SK-N-SH treated with all-trans-retinoic acid at 6 μM for 48 hours (cell line): ENCODE measurements around the gene CSN3.

Experiments used
- CSRNP3 ChIP-seq: fragments of 250-450 bp; sonication (Bioruptor Pico); IDR thresholded peaks from 2 replicates; pipeline ENCODE4 v1.5.1; 2021; ENCODE audit warnings: mild to moderate bottlenecking, moderate library complexity
- GLIS3 ChIP-seq: fragments of 250-450 bp; sonication (Bioruptor Pico); IDR thresholded peaks from 2 replicates; pipeline ENCODE4 v1.5.0; 2020; ENCODE audit warnings: mild to moderate bottlenecking, moderate library complexity
- RARB ChIP-seq: fragments of 250-450 bp; sonication (Bioruptor Pico); IDR thresholded peaks from 2 replicates; pipeline ENCODE4 v1.8.0; 2021; ENCODE audit warnings: mild to moderate bottlenecking, moderate library complexity
- TOX ChIP-seq: fragments of 250-450 bp; sonication (Bioruptor Pico); IDR thresholded peaks from 2 replicates; pipeline ENCODE4 v1.8.0; 2021; ENCODE audit warnings: mild to moderate bottlenecking, moderate library complexity, borderline replicate concordance
- ZFP3 ChIP-seq: fragments of 250-450 bp; sonication (Bioruptor Pico); IDR thresholded peaks from 2 replicates; pipeline ENCODE4 v1.5.0; 2020; ENCODE audit warnings: mild to moderate bottlenecking, moderate library complexity
- ZNF565 ChIP-seq: fragments of 450-650 bp; formaldehyde crosslinking; conservative IDR thresholded peaks from 2 replicates; pipeline ENCODE4 v1.5.0; 2020; ENCODE audit warnings: low read depth, mild to moderate bottlenecking, moderate library complexity
- TF ChIP-seq, protein P1 (sequence below): fragments of 250-450 bp; sonication (Bioruptor Pico); IDR thresholded peaks from 2 replicates; pipeline ENCODE4 v1.8.0; 2020; ENCODE audit warnings: mild to moderate bottlenecking, moderate library complexity, borderline replicate concordance

DNA sequence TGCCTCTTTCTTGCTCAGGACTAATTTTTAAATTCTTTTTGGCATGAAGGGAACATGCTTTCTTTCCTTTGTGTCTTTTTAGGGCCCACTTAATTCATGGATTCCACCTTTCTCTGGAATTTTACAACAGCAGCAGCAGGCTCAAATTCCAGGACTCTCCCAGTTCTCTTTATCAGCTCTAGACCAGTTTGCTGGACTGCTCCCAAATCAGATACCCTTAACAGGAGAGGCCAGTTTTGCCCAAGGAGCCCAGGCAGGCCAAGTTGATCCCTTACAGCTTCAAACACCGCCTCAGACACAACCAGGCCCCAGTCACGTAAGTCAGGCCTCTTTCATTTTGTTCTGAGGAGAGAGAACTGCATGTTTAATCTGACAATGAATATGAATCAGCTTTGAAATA is 44.6 kb upstream of the CSN3 start:
- TF ChIP-seq RARB (CRISPR knock-in tag): no peak
- TF ChIP-seq ZFP3 (CRISPR knock-in tag): no peak
- no peak for TF ChIP-seq ZNF565 (CRISPR knock-in tag)
- no peak for TF ChIP-seq GLIS3
- TF ChIP-seq, protein P1, sequence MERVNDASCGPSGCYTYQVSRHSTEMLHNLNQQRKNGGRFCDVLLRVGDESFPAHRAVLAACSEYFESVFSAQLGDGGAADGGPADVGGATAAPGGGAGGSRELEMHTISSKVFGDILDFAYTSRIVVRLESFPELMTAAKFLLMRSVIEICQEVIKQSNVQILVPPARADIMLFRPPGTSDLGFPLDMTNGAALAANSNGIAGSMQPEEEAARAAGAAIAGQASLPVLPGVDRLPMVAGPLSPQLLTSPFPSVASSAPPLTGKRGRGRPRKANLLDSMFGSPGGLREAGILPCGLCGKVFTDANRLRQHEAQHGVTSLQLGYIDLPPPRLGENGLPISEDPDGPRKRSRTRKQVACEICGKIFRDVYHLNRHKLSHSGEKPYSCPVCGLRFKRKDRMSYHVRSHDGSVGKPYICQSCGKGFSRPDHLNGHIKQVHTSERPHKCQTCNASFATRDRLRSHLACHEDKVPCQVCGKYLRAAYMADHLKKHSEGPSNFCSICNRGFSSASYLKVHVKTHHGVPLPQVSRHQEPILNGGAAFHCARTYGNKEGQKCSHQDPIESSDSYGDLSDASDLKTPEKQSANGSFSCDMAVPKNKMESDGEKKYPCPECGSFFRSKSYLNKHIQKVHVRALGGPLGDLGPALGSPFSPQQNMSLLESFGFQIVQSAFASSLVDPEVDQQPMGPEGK: no peak
- no peak for TF ChIP-seq CSRNP3 (CRISPR knock-in tag)
- TF ChIP-seq TOX (CRISPR knock-in tag): no peak
